Activated CD4-positive, alpha-beta T cell treated with anti-CD3 and anti-CD28 coated beads for 24 hours (primary cell): Measurements from ENCODE around the gene CIAPIN1.

Experiments
- DNase-seq, 2 donors: peaks; one replicate each; pipeline ENCODE4 v3.0.0-alpha.2; 2020; ENCODE audit warnings: low read depth in 2 of 2

The CIAPIN1 gene

GRCh38 chr16:57447186-57447962 lies at the start of gene CIAPIN1, which contains the start of gene COQ9:
CIAPIN1 (minus strand) TSS chr16:57447385; CDS start chr16:57440928, 6,457 bp downstream.
COQ9 (plus strand) TSS chr16:57447479; CDS start chr16:57447506, 27 bp downstream.
- DNase-seq: peak; percentile 85 to 86

GRCh38 chr16:57493767-57494166 lies 46.6 kb upstream of the CIAPIN1 start:
- no peak for DNase-seq

- DNase-seq: no peak
Measured at GRCh38 chr16:57489229-57489628, 42.0 kb upstream of the CIAPIN1 start.

DNA sequence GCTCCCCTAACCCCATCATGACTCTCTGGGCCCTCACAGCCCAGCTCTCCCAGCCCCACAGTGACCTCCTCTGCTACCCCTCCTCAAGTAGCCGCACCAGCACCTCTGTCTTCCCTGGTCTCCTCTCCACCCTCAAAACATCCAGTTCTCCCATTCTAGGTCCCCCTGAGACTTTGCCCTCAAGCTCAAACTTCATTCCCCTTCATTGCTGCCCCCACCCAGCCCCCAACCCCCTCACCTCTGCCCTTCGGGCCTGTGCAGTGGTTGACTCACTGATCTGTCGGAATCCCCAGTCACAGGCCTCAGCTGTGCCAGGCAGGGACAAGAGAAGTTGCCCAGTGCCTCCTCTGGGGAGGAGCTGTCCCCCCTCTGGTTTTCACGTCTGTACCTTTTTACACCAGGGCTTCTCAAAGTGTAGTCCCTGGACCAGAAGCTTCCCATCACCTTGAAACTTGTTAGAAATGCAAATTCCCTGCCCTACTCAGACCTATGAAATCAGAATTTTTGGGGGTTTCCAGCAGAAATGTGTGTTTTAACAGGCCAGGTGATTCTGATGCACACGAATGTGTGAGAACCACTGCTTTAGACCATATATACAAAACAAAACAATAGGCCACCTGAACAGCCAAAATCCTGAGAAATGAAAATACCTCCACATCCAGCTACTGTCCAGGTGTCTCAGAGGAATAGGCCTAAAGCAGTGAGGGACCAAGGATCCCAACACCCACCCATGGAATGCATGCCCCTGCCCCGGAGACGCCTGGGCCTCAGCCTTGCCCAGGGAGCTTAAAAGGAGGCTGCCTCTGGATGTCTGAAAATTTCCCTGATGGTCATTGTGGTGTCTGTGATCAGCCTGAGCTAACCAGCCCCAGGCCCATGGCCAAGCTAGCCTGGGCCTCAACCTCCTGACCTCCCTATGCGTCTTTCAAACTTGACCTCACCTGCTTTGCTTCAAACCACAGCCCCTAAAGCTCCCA lies 40.0 kb upstream of the CIAPIN1 start:
- no peak for DNase-seq

GRCh38 chr16:57485916-57486857 lies 39.0 kb upstream of the CIAPIN1 start, which contains the start of gene DOK4:
DOK4 (minus strand) TSS chr16:57486493; CDS start chr16:57479507, 6,986 bp downstream.
- peak; percentile 73 to 74 for DNase-seq

DNA sequence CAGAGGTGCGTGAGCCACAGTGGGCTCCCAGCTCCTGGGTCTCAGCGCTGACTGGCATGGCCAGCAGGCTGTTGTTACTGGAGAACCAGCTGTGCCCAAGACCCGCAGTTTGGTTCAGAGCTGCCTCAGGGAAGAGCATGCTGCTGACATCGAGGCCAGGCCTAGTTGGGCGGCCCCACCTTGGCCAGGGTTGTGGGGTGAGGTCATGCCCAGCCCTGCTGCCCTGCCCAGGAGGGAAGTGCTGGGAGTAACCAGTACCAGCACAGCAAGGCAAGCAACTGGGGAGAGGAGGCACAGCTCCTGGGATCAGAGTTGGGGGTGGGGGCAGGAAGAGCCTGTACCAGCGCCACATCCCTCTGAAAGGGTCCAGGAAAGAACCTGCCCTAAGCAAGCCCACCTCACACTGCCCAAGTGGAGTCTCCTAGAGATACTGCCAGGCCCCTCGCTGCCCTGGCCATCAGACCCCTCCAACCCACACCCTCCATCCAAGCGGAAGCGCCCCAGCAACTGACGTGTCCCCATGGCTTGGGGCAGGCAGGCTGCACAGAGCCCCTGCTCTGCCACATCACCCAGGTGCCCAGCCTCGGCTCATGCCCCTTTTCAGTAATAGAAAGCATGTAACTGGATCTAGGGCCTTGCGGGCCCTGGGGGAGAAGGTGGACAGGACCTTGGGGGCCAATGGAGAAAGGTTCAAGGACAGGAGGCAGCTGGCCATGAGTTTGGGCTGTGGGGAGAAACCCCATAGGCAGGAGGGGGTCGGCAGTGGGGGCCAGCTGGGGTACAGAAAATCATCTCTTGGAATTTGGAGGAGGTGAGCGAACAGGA lies 38.1 kb upstream of the CIAPIN1 start:
- DNase-seq: no peak

DNA sequence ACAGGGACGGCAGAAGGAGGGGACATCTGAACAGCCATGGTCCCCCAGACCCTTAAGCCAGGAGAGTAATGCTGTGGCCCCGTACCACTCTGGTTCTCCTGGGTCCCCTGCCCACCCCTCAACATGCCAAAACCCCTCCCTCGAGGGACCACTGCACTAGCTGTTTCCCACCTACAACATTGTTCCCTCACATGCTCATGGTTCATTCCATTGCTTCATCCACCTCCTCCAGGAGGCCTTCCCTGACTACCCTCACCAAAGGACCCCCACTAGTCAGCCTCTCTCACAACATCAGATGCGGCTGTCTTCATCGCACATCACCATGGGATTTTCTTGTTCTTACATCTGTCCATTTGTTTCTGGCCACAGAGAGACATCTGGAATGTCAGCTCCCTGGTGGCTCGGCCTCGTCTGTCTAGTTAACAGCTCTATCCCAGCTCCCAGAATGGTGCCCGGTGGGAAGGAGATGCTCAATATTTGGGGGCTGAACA lies 37.4 kb upstream of the CIAPIN1 start:
- no peak for DNase-seq

- no peak for DNase-seq
Measured at GRCh38 chr16:57483725-57484514, 36.7 kb upstream of the CIAPIN1 start.

DNA sequence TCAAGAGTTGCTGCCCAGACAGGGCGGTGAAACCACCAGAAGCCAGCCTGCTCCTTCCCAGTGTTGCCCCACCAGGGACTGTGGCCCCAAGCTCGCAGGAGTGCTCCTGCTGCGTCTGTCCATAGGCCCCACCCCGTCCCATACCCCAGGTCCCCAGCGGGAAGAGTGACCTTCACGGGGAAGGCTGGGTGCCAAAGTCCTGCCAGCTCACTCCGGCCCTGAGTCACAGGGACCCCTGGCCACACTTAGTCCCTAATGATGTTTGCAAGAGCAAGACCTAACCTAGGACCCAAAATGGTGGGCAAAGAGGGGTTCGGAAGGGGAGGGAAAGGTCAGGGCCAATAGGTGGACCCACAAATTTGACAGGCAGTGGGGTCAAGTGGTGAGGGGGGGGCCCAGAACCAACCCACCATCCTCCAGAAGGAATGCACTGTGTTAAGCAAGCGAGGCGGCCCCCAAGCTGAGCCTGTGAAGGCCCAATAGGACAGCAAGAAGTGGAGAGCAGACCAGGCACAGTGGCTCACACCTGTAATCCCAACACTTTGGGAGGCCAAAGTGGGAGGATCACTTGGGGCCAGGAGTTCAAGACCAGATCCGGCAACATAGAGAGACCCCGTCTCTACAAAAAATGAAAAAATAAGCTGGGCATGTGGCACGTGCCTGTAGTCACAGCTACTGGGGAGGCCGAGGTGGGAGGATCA lies 35.8 kb upstream of the CIAPIN1 start:
- no peak for DNase-seq

- no peak for DNase-seq
Measured at GRCh38 chr16:57481421-57481820, 34.2 kb upstream of the CIAPIN1 start.

DNA sequence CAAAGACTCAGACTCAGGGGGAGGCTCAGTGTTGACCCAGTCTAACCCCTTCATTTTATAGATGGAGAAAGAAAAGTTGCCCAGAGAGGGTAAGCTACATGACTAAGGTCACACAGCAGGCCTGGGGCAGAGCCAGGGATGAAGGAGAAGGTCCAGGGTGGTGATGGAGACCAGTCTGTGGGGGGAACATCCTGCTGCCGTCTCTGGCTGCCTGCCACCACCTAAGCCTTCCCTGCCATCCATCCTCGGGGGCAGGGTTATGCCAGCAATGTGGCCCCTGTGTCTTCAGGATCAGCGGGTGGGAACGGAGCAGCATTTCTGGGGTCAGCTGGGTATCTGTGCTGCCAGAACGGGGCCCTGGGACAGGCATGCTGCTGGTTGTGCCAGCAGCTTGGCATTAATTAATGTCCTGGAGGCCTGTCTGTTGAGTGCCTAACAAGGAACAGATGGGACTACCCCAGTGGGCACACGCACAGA lies 33.6 kb upstream of the CIAPIN1 start:
- DNase-seq: no peak

DNA sequence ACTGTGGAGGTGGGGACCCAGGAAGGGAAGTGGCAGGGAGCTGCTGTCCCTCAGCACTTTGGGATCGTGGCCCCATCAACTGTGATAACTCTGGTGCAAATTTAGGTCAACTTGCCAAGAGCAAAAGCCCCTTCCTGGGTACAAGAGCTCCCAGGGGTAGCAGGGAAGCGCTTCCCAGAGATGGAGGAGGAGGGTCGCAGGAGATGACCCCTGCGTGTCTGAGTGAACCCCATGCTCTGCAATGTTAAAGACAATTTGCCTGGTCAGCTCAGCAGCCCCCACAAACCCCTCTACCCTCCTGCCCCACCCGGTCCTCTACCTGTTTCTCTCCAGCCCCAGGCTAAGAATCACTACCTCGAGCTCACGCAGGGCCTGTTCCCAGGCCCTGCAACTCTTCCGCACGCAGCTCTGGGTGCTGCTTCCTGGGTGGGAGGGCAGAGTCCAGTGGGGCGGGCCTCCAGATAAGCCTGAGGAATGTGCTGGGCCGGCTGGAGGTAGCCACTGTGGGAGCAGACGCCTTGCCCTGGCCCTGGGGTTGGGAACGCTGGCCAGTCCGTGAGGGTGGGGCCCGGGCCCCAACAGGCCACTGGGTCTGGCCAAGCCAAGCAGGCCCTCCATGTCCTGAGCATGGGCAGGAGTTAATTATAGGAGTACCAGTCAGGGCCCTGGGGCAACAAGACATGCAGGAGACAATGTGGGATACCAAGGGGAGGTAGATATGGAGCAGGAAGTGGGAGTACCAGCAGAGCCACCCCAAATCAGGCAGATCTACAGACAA lies 33.0 kb upstream of the CIAPIN1 start:
- DNase-seq: no peak

GRCh38 chr16:57479205-57479975 lies 32.2 kb upstream of the CIAPIN1 start:
- no peak for DNase-seq

DNA sequence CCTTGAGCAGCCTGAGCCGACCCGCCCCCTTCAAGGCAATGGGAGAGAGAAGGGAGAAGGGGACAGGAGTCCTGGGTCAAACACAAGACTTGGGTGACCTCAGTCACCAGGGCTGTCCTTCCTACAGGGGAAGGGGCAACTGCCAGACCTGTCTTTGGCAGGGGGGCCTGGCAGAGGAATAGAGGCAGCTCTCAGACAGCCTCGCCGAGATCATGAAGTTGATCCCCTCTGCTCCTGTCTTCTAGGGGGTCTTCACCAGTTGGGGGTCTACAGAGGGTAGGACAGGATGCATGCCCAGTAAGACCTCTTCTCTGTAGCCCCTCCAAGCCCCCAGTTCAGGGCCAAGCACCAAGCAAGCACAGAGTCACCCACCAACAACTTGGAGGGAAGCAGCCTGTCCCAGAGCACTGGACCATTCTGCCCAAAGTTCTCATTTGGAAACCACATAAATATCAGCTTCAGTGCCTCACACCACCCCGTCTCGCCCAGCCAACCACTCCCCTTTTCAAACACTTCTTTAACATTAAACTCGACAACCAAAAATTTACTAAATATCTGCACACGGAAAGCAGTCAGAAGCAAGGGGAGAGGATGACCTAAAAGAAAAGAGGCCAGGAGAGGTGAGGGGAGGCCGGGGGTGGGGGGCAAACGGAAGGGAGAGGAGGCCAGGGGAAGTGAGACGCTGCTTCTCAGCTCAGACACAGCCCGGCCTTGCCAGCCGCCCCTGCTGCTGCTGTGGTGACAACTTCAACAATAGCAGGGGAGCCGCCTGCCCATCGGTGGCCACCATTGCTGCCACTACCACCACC lies 31.4 kb upstream of the CIAPIN1 start:
- no peak for DNase-seq

- no peak for DNase-seq
Measured at GRCh38 chr16:57477531-57478202, 30.5 kb upstream of the CIAPIN1 start.
